ENCODE data around the gene SPIRE2.
A peak's percentile ranks its signal among the peaks of the same experiment; 100 is the strongest.

DNA sequence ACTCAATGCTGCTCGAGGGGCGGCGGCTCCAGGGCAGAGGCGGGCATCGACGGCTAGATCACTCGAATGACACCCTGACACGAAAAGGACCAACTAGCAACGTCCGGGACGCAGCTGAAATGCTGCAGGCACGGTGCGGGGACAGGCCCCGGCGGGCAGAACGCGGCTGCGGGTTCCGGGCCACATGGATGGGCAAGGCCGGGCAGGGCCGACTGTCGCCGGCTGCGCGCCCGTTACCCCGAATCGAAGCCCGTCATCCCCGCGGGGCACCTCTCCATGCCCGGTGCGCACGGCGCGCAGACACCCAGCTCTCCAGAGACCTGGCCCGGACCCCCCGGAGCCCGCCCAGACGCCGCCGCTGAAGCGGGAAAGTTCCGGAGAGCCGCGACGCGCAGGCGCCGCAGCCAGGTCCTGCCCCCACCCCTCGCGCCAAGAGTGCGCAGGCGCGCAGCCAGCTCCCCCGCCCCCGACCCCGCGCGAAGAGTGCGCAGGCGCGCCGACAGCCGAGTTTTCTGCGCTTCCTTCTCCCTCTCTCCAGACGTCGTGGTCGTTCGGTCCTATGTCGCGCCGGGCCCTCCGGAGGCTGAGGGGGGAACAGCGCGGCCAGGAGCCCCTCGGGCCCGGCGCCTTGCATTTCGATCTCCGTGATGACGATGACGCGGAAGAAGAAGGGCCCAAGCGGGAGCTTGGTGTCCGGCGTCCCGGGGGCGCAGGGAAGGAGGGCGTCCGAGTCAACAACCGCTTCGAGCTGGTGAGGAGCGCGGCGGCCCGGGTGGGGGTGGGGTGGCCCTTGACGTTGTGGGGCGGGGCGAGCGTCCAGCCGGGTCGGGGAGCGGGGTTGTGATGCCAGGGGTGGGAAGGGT lies 45.1 kb downstream of the SPIRE2 start, which contains the start of gene TCF25:
- TF ChIP-seq, protein P1, sequence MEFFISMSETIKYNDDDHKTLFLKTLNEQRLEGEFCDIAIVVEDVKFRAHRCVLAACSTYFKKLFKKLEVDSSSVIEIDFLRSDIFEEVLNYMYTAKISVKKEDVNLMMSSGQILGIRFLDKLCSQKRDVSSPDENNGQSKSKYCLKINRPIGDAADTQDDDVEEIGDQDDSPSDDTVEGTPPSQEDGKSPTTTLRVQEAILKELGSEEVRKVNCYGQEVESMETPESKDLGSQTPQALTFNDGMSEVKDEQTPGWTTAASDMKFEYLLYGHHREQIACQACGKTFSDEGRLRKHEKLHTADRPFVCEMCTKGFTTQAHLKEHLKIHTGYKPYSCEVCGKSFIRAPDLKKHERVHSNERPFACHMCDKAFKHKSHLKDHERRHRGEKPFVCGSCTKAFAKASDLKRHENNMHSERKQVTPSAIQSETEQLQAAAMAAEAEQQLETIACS (CRISPR knock-in tag; IDR thresholded peaks at IDR 0.05): peak; percentile 49; the same call in 1 of the 2 replicates
- TF ChIP-seq ZNF550 (CRISPR knock-in tag; IDR thresholded peaks at IDR 0.05; ENCODE audit: borderline replicate concordance): peak; percentile 91; the same call in 1 of the 2 replicates
- no peak for TF ChIP-seq SIX1 (CRISPR knock-in tag; IDR thresholded peaks at IDR 0.05; ENCODE audit: borderline replicate concordance)

All from HepG2 (cell line).